HCT116 (cell line): ENCODE data around the gene TEAD1.

Source experiments
- POLR2AphosphoS5 ChIP-seq: IDR thresholded peaks from 2 replicates; pipeline ENCODE4 v1.6.1; 2011; ENCODE audit warnings: mild to moderate bottlenecking, low read depth, low read length, moderate library complexity
- TF ChIP-seq, protein P1 (sequence below): IDR thresholded peaks from 2 replicates; pipeline ENCODE4 v1.6.1; 2012; ENCODE audit warnings: low read depth
- TF ChIP-seq, protein P2 (sequence below): IDR thresholded peaks from 2 replicates; pipeline ENCODE4 v1.6.1; 2012

DNA sequence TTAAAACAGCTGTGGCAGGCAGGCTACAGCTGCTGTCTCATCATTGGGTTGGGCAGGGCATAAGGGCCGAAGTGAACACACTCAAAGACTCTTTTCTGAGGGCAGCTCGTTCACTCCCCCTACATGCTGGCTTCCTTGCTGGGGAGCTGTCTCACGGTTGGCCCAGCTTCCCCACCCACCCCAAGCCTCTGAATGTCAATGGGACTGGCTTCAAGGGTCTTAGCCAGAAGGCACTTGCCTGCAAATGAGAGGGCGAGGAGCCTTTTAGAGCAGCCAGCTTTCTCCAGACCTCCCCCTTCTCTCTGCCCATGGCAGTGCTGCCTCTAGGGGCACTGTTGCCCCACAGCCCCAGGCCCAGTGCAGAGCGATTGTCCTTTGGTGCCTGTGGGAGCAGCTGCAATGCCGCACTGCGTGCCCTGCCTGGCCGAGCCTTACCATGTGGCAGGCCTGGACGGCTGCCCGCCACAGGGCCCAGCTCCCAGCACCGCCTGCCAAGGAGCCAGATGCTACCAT is 240.2 kb downstream of the TEAD1 start:
- no peak for TF ChIP-seq POLR2AphosphoS5
- TF ChIP-seq, protein P1, sequence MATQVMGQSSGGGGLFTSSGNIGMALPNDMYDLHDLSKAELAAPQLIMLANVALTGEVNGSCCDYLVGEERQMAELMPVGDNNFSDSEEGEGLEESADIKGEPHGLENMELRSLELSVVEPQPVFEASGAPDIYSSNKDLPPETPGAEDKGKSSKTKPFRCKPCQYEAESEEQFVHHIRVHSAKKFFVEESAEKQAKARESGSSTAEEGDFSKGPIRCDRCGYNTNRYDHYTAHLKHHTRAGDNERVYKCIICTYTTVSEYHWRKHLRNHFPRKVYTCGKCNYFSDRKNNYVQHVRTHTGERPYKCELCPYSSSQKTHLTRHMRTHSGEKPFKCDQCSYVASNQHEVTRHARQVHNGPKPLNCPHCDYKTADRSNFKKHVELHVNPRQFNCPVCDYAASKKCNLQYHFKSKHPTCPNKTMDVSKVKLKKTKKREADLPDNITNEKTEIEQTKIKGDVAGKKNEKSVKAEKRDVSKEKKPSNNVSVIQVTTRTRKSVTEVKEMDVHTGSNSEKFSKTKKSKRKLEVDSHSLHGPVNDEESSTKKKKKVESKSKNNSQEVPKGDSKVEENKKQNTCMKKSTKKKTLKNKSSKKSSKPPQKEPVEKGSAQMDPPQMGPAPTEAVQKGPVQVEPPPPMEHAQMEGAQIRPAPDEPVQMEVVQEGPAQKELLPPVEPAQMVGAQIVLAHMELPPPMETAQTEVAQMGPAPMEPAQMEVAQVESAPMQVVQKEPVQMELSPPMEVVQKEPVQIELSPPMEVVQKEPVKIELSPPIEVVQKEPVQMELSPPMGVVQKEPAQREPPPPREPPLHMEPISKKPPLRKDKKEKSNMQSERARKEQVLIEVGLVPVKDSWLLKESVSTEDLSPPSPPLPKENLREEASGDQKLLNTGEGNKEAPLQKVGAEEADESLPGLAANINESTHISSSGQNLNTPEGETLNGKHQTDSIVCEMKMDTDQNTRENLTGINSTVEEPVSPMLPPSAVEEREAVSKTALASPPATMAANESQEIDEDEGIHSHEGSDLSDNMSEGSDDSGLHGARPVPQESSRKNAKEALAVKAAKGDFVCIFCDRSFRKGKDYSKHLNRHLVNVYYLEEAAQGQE = no peak
- TF ChIP-seq, protein P2, sequence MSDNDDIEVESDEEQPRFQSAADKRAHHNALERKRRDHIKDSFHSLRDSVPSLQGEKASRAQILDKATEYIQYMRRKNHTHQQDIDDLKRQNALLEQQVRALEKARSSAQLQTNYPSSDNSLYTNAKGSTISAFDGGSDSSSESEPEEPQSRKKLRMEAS = no peak
